Measurements from ENCODE around the gene PLCG1. TPM values are rescaled to one million over a fixed set of nuclear protein-coding genes. Genes with fewer than 3 reads are reported as not detected.
A peak's percentile ranks its signal among the peaks of the same experiment; 100 is the strongest.

PLCG1 gene
- total and polyA plus RNA-seq, 2 of the 8 experiments (the other 6 are each of a cell fraction or from before 2014, with no cell fraction given) = 103 to 154 TPM

DNA sequence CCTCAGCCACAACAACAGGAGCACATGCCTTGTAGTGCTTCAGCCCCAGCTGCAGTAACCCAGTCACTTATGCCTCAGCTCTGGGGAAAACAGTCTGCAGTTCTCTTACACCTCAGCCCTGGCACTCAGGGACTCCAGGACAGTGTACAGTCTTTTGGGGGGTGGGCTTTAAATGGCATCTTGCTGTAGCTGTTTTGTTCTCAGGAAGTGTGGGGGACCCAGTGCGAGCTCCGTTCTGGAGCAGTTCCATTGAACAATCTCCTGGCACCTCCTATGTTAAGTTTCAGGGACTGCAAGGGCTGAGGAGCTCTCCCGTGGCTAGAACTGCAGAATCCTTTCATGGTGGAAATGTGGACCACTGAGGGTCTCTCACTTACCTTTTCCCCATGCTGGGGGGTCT lies 55.2 kb downstream of the PLCG1 start:
- no peak for DNase-seq (ENCODE audit: low read depth in 1 of 2, low spot score in 2 of 2)
- Histone ChIP-seq H2AFZ (ENCODE audit: low read length) (no peak overlapping the region), H3K23me2 (ENCODE audit: low read depth, low read length) (no peaks in the 10 kb centered on the region), H3K9me3 (ENCODE audit: insufficient read depth in 2 of 2, low read depth in 1 of 2, low read length in 1 of 2) (no peaks in the 10 kb centered on the region), H3K56ac (replicated peaks; ENCODE audit: insufficient read length, low read depth, low read length) (no peak overlapping the region), H3K79me2 (ENCODE audit: control insufficient read depth in 1 of 2, insufficient read depth in 2 of 2, low read length in 2 of 2) (no peaks in the 10 kb centered on the region), H4K91ac (replicated peaks; ENCODE audit: insufficient read length, low read length) (no peak overlapping the region), H3K79me1 (ENCODE audit: low read depth, low read length) (no peaks in the 10 kb centered on the region), H3K27me3 (replicated peaks in 1 of 4; ENCODE audit: control insufficient read depth in 3 of 4, extremely low read depth in 1 of 4, insufficient read depth in 3 of 4, low read length in 3 of 4) (no peaks in the 10 kb centered on the region), H3K4me1 (replicated peaks in 1 of 4; ENCODE audit: control insufficient read depth in 3 of 4, insufficient read depth in 4 of 4, low read length in 3 of 4) (no peaks in the 10 kb centered on the region), H3K36me3 (ENCODE audit: control insufficient read depth in 2 of 4, insufficient read depth in 4 of 4, low read length in 3 of 4) (no peaks in the 10 kb centered on the region), H3K4ac (replicated peaks; ENCODE audit: insufficient read length, low read depth, low read length) (no peak overlapping the region), H3K4me3 (ENCODE audit: extremely low read depth in 1 of 4, insufficient read depth in 2 of 4, low read depth in 3 of 4, low read length in 4 of 4) (no peak overlapping the region), H2BK15ac (ENCODE audit: low read length) (no peak overlapping the region), H3K4me2 (ENCODE audit: insufficient read depth in 1 of 2, low read depth in 2 of 2, low read length in 2 of 2) (no peak overlapping the region), H3K9ac (replicated peaks in 1 of 4; ENCODE audit: extremely low read depth in 1 of 4, low read depth in 3 of 4, low read length in 3 of 4) (no peak overlapping the region), H3K18ac (ENCODE audit: extremely low read depth, low read length) (no peak overlapping the region), H2AK5ac (ENCODE audit: low read depth, low read length) (0 out of 2 replicates have a peak overlapping the region, but pooled peaks have one; percentile 28), H2BK5ac (ENCODE audit: low read depth, low read length) (no peak overlapping the region), H4K8ac (ENCODE audit: extremely low read depth, insufficient read depth, low read length) (no peak overlapping the region), H2BK12ac (ENCODE audit: low read depth, low read length) (no peak overlapping the region; the same call in 1 of the 2 replicates), H3K23ac (ENCODE audit: insufficient read length) (no peak overlapping the region), H4K5ac (ENCODE audit: insufficient read length, low read depth, low read length) (no peak overlapping the region), H4K20me1 (replicated peaks in 1 of 2; ENCODE audit: control insufficient read depth in 1 of 2, insufficient read depth in 2 of 2, low read length in 2 of 2) (no peaks in the 10 kb centered on the region), H2BK120ac (replicated peaks; ENCODE audit: low read depth, low read length) (no peak overlapping the region), H2BK20ac (ENCODE audit: low read length) (no peak overlapping the region), H3K27ac (ENCODE audit: low read depth, low read length) (no peak overlapping the region), H3K14ac (ENCODE audit: insufficient read length) (no peak overlapping the region)
- 79% methylated on average over 3 of the region's 3 CpGs; no CpG with 5 or more reads in 1 of the 2 experiments for WGBS, 2 experiments (ENCODE audit: extremely low coverage in 1 of 2, insufficient coverage in 1 of 2, insufficient read length in 1 of 2, insufficient replicate concordance in 2 of 2, low coverage in 1 of 2, low lambda C conversion rate in 2 of 2, missing lambda C conversion rate in 1 of 2)
- POLR2A ChIA-PET (ENCODE audit: partially characterized antibody) = interaction anchor here (1.8 kb wide), 1 partner anchor 12 kb away, joined by 5 read pairs; no protein-coding TSS in a partner anchor
- FAIRE-seq = no peak
- TF ChIP-seq EZH2 (IDR thresholded peaks at IDR 0.05; ENCODE audit: low read depth, low read length, severe bottlenecking) (no peak), RAD21 (IDR thresholded peaks at IDR 0.05 in 1 of 2, conservative IDR thresholded peaks at IDR 0.05 in 1 of 2; ENCODE audit: low read depth in 2 of 2, low read length in 2 of 2) (peak in 1 of 2 experiments; percentile 52; a peak in 3 of 4 replicates), SIRT6 (IDR thresholded peaks at IDR 0.05; ENCODE audit: low read length) (no peak), MAFK (IDR thresholded peaks at IDR 0.05; ENCODE audit: low read depth, low read length) (no peak), CHD2 (IDR thresholded peaks at IDR 0.05; ENCODE audit: low read length) (no peak)
- TF ChIP-seq, protein P1, sequence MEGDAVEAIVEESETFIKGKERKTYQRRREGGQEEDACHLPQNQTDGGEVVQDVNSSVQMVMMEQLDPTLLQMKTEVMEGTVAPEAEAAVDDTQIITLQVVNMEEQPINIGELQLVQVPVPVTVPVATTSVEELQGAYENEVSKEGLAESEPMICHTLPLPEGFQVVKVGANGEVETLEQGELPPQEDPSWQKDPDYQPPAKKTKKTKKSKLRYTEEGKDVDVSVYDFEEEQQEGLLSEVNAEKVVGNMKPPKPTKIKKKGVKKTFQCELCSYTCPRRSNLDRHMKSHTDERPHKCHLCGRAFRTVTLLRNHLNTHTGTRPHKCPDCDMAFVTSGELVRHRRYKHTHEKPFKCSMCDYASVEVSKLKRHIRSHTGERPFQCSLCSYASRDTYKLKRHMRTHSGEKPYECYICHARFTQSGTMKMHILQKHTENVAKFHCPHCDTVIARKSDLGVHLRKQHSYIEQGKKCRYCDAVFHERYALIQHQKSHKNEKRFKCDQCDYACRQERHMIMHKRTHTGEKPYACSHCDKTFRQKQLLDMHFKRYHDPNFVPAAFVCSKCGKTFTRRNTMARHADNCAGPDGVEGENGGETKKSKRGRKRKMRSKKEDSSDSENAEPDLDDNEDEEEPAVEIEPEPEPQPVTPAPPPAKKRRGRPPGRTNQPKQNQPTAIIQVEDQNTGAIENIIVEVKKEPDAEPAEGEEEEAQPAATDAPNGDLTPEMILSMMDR (IDR thresholded peaks at IDR 0.05; ENCODE audit: control extremely low read depth in 1 of 3, insufficient read depth in 1 of 3, low read depth in 1 of 3, low read length in 3 of 3) = peak in 2 of 3 experiments; percentile 22 to 29; a peak in 1 of 4 replicates
- CTCF ChIA-PET (ENCODE audit: partially characterized antibody) = interaction anchor here (0.6 to 1.1 kb wide), 7 partner anchors 20 to 148 kb away, joined by 3 to 4 read pairs (median 3); partner anchors contain the start of gene LPIN3
